ENCODE measurements around the gene RABGEF1. TPM values are rescaled to one million over a fixed set of nuclear protein-coding genes. Genes with fewer than 3 reads are reported as not detected.
"Not testable (repeated sequence)": the region's sequence is repeated elsewhere in the genome, so short reads cannot be mapped to it uniquely, and the experiment has no call there.

The RABGEF1 gene
- total and polyA plus RNA-seq, 2 experiments from 2014 or later = 18.8 to 22.7 TPM

GRCh38 chr7:66713687-66714086 lies 26.8 kb upstream of the RABGEF1 start:
- H3K4me3 ChIP-seq = no peak overlapping the region
- H3K4me1 ChIP-seq (ENCODE audit: low read depth) = no peaks in the 10 kb centered on the region
- no peak for DNase-seq (ENCODE audit: low read depth in 1 of 2, low spot score in 1 of 2)
- H3K9me3 ChIP-seq (ENCODE audit: low read depth) = no peaks in the 10 kb centered on the region
- H3K27ac ChIP-seq = no peak overlapping the region
- H3K27me3 ChIP-seq = no peaks in the 10 kb centered on the region
- H3K36me3 ChIP-seq = peaks cover 15% of the 10 kb centered on the region
- no peak for TF ChIP-seq CTCF (IDR thresholded peaks at IDR 0.05; ENCODE audit: low read depth, low read length)

- H3K36me3 ChIP-seq = peaks cover 12% of the 10 kb centered on the region
- H3K27ac ChIP-seq; DNase-seq (ENCODE audit: low read depth in 1 of 2, low spot score in 1 of 2); H3K4me3 ChIP-seq; H3K27me3 ChIP-seq; H3K4me1 ChIP-seq (ENCODE audit: low read depth); H3K9me3 ChIP-seq (ENCODE audit: low read depth): not testable (repeated sequence)
Observed at GRCh38 chr7:66716634-66717033, 23.9 kb upstream of the RABGEF1 start.

- Histone ChIP-seq H3K4me3 (no peak overlapping the region), H3K27me3 (no peaks in the 10 kb centered on the region), H3K9me3 (ENCODE audit: low read depth) (no peaks in the 10 kb centered on the region), H3K27ac (no peak overlapping the region), H3K36me3 (peaks cover 10% of the 10 kb centered on the region), H3K4me1 (ENCODE audit: low read depth) (no peaks in the 10 kb centered on the region)
- no peak for DNase-seq (ENCODE audit: low read depth in 1 of 2, low spot score in 1 of 2)
- TF ChIP-seq CTCF (IDR thresholded peaks at IDR 0.05; ENCODE audit: low read depth, low read length) = no peak
Observed at GRCh38 chr7:66720561-66720960, 20.0 kb upstream of the RABGEF1 start.

GRCh38 chr7:66725843-66726242 lies 14.7 kb upstream of the RABGEF1 start:
- Histone ChIP-seq H3K9me3 (ENCODE audit: low read depth) (no peaks in the 10 kb centered on the region), H3K27ac (no peak overlapping the region), H3K36me3 (no peaks in the 10 kb centered on the region), H3K27me3 (no peaks in the 10 kb centered on the region), H3K4me1 (ENCODE audit: low read depth) (no peaks in the 10 kb centered on the region), H3K4me3 (no peak overlapping the region)
- DNase-seq (ENCODE audit: low read depth in 1 of 2, low spot score in 1 of 2) = no peak
- no peak for TF ChIP-seq CTCF (IDR thresholded peaks at IDR 0.05; ENCODE audit: low read depth, low read length)

- H3K9me3 ChIP-seq (ENCODE audit: low read depth) = no peaks in the 10 kb centered on the region
- no peak overlapping the region for H3K4me3 ChIP-seq
- no peaks in the 10 kb centered on the region for H3K36me3 ChIP-seq
- no peaks in the 10 kb centered on the region for H3K27me3 ChIP-seq
- no peak for DNase-seq (ENCODE audit: low read depth in 1 of 2, low spot score in 1 of 2)
- no peak overlapping the region for H3K27ac ChIP-seq
- H3K4me1 ChIP-seq (ENCODE audit: low read depth) = no peaks in the 10 kb centered on the region
- no peak for TF ChIP-seq CTCF (IDR thresholded peaks at IDR 0.05; ENCODE audit: low read depth, low read length)
Observed at GRCh38 chr7:66727058-66727457, 13.5 kb upstream of the RABGEF1 start.

GRCh38 chr7:66728571-66728970 lies 12.0 kb upstream of the RABGEF1 start:
- Histone ChIP-seq H3K27me3 (no peaks in the 10 kb centered on the region), H3K36me3 (no peaks in the 10 kb centered on the region), H3K9me3 (ENCODE audit: low read depth) (no peaks in the 10 kb centered on the region), H3K27ac (no peak overlapping the region), H3K4me3 (no peak overlapping the region), H3K4me1 (ENCODE audit: low read depth) (no peaks in the 10 kb centered on the region)
- DNase-seq (ENCODE audit: low read depth in 1 of 2, low spot score in 1 of 2) = no peak
- TF ChIP-seq CTCF (IDR thresholded peaks at IDR 0.05; ENCODE audit: low read depth, low read length) = no peak
